HepG2 (cell line): Measurements from ENCODE around the gene BABAM2.

ENCODE experiments used
- EHMT2 ChIP-seq: fragments of 200-600 bp; sonication (generic); IDR thresholded peaks from 2 replicates; pipeline ENCODE4 v1.7.0; 2017; ENCODE audit warnings: antibody characterized with exemption, low read depth, low read length, borderline replicate concordance
- PHB2 ChIP-seq: fragments of 450-650 bp; IDR thresholded peaks from 2 replicates; pipeline ENCODE4 v1.6.1; 2018; ENCODE audit not compliant: partially characterized antibody
- POLR2AphosphoS5 ChIP-seq: IDR thresholded peaks from 2 replicates; pipeline ENCODE4 v1.6.1; 2012; ENCODE audit warnings: low read depth, low read length
- SMC3 ChIP-seq: IDR thresholded peaks from 2 replicates; pipeline ENCODE4 v1.6.1; 2011; ENCODE audit warnings: low read length, improper control_type of control experiment
- ZFP62 ChIP-seq: sonication (generic); formaldehyde crosslinking; IDR thresholded peaks from 2 replicates; pipeline ENCODE4 v1.4.0; 2020; ENCODE audit warnings: missing genetic modification reagents
- TF ChIP-seq, protein P1 (sequence below): sonication (generic); formaldehyde crosslinking; IDR thresholded peaks from 2 replicates; pipeline ENCODE4 v1.4.0; 2020; ENCODE audit warnings: missing genetic modification reagents
- TF ChIP-seq, protein P2 (sequence below), 2 experiments: sonication (generic) in 1 of 2; formaldehyde crosslinking in 1 of 2; IDR thresholded peaks; 2 replicates each; pipeline versions ENCODE4 v1.5.1 to v1.6.1; 2011 to 2020; ENCODE audit warnings: borderline replicate concordance in 1 of 2, low read depth in 1 of 2, low read length in 1 of 2, mild to moderate bottlenecking in 1 of 2, missing genetic modification reagents in 1 of 2, moderate library complexity in 1 of 2
- TF ChIP-seq, protein P3 (sequence below): sonication (generic); formaldehyde crosslinking; IDR thresholded peaks from 2 replicates; pipeline ENCODE4 v1.8.1; 2023; ENCODE audit warnings: mild to moderate bottlenecking, missing genetic modification reagents
- TF ChIP-seq, protein P4 (sequence below): sonication (generic); formaldehyde crosslinking; IDR thresholded peaks from 2 replicates; pipeline ENCODE4 v1.5.0; 2020; ENCODE audit warnings: mild to moderate bottlenecking, missing genetic modification reagents, moderate library complexity

DNA sequence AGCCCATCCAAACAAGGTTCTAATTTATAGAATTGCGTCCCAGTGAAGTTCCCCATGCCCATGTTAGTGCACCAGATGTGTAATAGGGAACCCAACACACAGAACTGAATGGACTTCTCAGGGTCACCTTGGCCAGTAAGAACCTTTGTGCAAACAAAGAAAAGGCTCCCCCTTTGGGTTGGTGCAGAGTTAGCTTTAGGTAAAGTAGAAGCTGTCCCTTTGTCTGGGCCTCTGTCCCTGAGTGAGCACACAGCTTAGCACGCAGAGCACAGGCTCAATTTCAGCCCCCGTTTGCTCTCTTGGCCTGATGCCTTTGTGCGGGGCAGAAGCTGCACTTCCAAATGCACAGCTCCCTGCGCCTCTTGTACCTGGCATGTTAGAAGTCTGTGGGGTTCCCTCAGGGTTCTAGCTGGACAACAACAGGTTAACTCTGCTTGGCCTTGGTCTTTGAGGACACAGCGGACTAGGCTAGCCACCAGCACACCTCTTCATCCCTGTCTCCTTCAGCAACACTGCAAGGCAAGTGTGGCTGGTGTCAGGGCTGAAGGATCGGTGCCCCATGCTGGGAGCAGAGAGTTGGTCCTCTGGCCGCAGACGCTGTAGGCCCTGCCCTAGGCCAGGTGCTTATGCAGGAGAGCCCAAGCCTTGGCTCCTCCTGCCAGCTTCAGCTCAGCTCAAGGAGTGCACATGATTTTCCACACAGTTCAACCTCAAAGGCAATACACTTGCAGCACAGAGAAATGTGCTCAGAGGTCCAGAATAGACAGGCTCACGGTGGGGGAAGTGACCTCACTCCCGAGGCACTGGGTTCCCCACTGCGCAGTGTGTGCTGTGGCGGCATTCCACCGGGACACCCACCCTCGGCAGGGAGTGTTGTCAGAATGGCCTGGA, 428.8 kb downstream of the BABAM2 start:
- TF ChIP-seq ZFP62 (CRISPR knock-in tag) (no peak), EHMT2 (no peak), POLR2AphosphoS5 (no peak), PHB2 (no peak), SMC3 (no peak)
- TF ChIP-seq, protein P1, sequence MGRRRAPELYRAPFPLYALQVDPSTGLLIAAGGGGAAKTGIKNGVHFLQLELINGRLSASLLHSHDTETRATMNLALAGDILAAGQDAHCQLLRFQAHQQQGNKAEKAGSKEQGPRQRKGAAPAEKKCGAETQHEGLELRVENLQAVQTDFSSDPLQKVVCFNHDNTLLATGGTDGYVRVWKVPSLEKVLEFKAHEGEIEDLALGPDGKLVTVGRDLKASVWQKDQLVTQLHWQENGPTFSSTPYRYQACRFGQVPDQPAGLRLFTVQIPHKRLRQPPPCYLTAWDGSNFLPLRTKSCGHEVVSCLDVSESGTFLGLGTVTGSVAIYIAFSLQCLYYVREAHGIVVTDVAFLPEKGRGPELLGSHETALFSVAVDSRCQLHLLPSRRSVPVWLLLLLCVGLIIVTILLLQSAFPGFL (CRISPR knock-in tag), result no peak
- TF ChIP-seq, protein P2, sequence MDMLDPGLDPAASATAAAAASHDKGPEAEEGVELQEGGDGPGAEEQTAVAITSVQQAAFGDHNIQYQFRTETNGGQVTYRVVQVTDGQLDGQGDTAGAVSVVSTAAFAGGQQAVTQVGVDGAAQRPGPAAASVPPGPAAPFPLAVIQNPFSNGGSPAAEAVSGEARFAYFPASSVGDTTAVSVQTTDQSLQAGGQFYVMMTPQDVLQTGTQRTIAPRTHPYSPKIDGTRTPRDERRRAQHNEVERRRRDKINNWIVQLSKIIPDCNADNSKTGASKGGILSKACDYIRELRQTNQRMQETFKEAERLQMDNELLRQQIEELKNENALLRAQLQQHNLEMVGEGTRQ (IDR thresholded peaks at IDR 0.05; ENCODE audit: low read depth, low read length), result no peak
- TF ChIP-seq, protein P2 (CRISPR knock-in tag; IDR thresholded peaks at IDR 0.05; ENCODE audit: borderline replicate concordance), result no peak
- TF ChIP-seq, protein P3, sequence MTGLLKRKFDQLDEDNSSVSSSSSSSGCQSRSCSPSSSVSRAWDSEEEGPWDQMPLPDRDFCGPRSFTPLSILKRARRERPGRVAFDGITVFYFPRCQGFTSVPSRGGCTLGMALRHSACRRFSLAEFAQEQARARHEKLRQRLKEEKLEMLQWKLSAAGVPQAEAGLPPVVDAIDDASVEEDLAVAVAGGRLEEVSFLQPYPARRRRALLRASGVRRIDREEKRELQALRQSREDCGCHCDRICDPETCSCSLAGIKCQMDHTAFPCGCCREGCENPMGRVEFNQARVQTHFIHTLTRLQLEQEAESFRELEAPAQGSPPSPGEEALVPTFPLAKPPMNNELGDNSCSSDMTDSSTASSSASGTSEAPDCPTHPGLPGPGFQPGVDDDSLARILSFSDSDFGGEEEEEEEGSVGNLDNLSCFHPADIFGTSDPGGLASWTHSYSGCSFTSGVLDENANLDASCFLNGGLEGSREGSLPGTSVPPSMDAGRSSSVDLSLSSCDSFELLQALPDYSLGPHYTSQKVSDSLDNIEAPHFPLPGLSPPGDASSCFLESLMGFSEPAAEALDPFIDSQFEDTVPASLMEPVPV (CRISPR knock-in tag), result no peak
- TF ChIP-seq, protein P4, sequence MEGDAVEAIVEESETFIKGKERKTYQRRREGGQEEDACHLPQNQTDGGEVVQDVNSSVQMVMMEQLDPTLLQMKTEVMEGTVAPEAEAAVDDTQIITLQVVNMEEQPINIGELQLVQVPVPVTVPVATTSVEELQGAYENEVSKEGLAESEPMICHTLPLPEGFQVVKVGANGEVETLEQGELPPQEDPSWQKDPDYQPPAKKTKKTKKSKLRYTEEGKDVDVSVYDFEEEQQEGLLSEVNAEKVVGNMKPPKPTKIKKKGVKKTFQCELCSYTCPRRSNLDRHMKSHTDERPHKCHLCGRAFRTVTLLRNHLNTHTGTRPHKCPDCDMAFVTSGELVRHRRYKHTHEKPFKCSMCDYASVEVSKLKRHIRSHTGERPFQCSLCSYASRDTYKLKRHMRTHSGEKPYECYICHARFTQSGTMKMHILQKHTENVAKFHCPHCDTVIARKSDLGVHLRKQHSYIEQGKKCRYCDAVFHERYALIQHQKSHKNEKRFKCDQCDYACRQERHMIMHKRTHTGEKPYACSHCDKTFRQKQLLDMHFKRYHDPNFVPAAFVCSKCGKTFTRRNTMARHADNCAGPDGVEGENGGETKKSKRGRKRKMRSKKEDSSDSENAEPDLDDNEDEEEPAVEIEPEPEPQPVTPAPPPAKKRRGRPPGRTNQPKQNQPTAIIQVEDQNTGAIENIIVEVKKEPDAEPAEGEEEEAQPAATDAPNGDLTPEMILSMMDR, result peak; percentile 25; the same call in 1 of the 2 replicates
